Stimulated activated naive CD4-positive, alpha-beta T cell treated with Interleukin-2 at 50 U/mL for 16 hours (primary cell): Measurements from ENCODE around the gene SVOPL.

Experiments
- DNase-seq: peaks from one replicate; lab custom pipeline; 2025; lab: John Stamatoyannopoulos, UW

Gene SVOPL

GRCh38 chr7:138563808-138564207 is 137.4 kb downstream of the SVOPL start:
- no peak for DNase-seq

GRCh38 chr7:138559448-138559847 is 141.7 kb downstream of the SVOPL start:
- DNase-seq, result no peak

GRCh38 chr7:138556771-138557484 is 144.2 kb downstream of the SVOPL start:
- DNase-seq, result no peak

GRCh38 chr7:138555684-138556083 is 145.5 kb downstream of the SVOPL start:
- no peak for DNase-seq

GRCh38 chr7:138554674-138555073 is 146.5 kb downstream of the SVOPL start:
- DNase-seq, result no peak

GRCh38 chr7:138553805-138554204 is 147.4 kb downstream of the SVOPL start:
- no peak for DNase-seq

- DNase-seq, result no peak
Observed at GRCh38 chr7:138551102-138551501, 150.1 kb downstream of the SVOPL start.

GRCh38 chr7:138550337-138550736 is 150.8 kb downstream of the SVOPL start:
- DNase-seq, result no peak

GRCh38 chr7:138549082-138549481 is 152.1 kb downstream of the SVOPL start:
- DNase-seq, result no peak

- DNase-seq, result no peak
Observed at GRCh38 chr7:138546829-138547228, 154.3 kb downstream of the SVOPL start.

GRCh38 chr7:138546064-138546619 is 155.0 kb downstream of the SVOPL start:
- no peak for DNase-seq

GRCh38 chr7:138545123-138545522 is 156.0 kb downstream of the SVOPL start:
- no peak for DNase-seq
